HG03460 (cell line): ENCODE data around the gene MBP.
"Not testable (repeated sequence)": the region's sequence is repeated elsewhere in the genome, so short reads cannot be mapped to it uniquely, and the experiment has no call there.

ENCODE experiments used
- ATAC-seq: cut with Tn5 transposase; IDR thresholded peaks from one replicate; pipeline ENCODE4 v1.9.1; 2021; ENCODE audit not compliant: unreplicated experiment

The MBP gene

GRCh38 chr18:77031662-77032061 is 100.9 kb downstream of the MBP start:
- ATAC-seq, result no peak

DNA sequence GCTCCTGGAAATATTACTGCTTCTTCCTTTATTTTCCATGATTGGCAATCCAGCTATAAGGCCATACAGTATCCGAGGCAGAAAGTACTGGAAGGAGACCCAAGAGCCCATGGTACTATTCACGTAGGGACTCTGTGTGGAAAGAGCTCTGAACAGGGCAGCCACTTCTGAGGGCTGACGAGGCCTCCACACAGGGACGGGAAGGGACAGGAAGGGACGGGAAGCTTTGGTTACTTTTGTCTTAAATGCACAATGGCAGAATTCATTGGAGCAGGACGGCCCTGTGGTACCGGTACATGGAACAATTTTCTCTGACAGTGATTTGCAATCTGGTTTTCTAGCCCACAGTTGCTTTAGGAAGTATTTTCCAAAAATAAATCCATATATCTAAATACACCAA is 102.4 kb downstream of the MBP start:
- no peak for ATAC-seq

- no peak for ATAC-seq
Measured at GRCh38 chr18:77025831-77026363, 106.7 kb downstream of the MBP start.

DNA sequence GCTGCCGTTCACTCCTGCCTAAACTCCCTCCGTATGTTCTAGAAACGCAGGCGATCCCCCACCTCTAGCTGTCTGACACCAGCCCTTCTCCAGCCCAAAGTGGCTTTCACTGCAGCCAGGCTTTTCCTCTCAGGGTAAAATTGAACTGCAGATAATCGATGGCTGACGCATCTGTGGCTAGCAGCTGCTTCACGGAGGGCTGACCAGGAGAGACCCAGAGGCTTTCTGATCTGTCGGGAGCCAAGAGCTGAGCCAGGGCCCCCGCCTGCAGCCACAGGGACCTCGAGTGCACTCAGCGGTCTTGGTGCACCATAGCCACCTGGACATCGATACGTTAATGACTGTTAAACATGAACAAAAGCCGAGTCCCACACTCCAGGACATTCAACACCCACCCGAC is 107.5 kb downstream of the MBP start:
- ATAC-seq, result no peak

DNA sequence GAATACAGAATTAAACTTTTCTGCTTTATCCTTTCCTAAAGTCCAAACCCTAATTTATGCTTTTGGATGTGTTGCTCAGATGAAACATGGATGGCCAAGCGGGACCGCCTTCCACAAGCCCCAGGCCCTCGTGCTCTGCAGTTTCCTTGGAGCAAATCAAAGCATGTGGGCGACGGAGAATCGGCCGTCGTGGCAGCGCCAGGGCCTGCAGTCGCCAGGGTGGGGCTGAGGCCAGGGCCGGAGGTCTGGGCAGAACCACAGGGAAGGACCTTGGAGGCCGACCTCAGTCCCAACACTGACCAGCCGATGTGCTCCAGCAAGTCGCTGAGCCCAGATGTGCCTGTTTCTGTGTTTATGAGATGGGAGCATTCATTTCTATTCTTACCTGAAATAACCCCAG is 108.1 kb downstream of the MBP start:
- ATAC-seq, result no peak

DNA sequence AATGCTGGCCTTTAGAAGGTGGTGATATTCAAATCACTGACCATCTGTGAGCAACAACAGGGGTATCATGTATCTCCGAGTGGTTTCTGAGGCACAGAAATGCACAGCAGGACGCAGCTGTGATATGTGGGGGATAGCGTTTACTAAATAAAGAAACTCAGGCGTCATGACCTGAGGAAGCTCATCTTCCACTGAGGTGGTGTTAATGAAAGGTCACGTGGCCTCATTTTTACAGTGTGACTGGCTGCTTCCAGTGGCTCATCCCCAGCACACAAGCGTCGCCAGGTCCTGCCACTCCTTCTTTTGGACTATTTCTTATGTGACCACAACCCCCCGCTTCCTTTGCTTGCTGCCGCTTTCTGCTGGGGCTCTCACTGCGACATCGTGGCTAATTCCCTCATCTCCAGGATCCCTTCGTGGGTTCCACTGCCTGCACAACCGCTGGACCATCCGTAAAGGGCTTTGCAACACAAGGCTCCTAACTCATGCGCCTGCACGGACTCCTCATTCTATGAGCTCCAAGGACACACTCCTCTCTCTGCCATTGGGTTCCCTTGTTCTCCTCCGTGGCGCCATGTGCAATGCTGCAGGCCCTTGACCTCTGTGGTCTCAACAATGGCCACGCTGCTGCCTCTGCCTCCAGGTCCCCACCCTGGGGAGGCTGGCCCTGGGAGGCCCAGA is 109.3 kb downstream of the MBP start:
- ATAC-seq, result no peak

DNA sequence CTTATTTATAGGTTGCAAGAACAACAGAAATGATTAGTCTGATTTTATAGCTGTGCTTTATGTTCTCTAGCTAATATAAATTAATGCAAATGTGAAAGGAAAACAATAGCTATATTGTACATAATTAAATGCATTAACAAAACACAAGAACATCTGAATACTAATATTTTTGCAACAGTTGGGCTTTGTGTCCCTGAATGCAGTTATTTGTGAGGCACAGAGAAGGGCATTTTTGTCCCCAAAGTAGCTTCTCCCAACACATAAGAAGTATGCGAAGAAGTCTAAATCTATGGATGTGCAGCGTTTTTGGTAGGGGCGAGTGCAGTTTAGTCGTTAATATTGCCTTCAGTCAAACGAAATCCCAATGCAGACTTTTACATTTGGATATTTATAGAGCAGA is 110.0 kb downstream of the MBP start:
- no peak for ATAC-seq

- no peak for ATAC-seq
Measured at GRCh38 chr18:77022116-77022515, 110.5 kb downstream of the MBP start.

GRCh38 chr18:77021478-77021877 is 111.1 kb downstream of the MBP start:
- ATAC-seq, result not testable (repeated sequence)

DNA sequence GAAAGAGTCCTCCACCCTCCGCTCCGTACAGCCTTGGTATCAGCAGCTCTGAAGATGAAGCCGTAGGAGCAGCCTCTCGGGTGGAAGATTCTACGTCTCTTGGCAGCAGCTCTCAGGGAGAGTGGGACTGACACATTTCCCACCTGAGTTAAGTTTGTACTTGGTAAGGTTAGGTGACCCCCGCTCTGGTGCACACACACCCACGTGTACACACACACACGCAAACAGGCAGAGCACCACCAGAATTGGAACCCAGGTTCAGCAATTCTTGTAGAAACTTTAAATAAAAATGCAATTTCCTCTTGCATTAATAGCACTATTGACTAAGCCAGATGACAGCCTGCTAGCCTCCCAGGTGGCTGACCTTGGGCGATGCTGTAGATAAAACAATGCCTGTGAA is 111.5 kb downstream of the MBP start:
- no peak for ATAC-seq

DNA sequence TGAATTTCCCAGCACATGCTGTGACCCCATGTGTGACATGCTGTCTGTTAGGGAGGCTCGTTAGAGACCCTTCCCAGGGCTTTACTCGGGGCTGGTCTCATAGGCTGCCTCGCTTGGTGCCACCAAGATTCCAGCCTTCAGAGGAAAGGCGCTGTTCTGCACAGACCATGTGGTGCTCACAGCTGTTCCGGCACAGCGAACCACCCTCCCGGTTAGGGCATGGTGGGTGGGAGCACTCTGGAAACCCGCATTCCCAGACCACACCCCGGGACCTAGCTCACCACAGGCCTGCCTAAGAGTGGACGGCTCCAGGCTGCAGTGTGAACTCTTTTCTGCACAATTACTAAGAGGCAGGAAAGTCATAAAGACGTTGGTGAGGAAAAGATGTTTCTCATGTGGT is 112.0 kb downstream of the MBP start:
- no peak for ATAC-seq

DNA sequence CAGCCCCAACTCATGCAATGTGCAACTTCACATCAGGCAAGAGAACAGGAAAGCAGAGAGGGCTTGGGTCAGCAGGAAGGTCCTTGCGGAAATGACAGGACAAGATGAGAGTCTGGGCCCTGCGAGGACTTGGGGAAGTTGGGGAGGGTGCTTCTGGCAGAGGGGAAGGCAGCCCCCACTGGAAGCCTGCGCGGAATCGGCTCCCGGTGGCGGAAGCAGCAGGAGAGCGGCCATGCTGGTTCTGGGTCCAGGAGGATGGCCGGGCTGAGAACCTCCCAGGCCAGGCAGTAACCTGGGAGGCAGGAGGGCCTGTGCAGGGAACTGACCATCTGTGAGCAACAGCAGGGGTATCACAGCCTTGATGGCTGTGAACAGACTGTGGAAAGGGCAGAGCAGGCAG is 112.9 kb downstream of the MBP start:
- no peak for ATAC-seq

- ATAC-seq, result not testable (repeated sequence)
Measured at GRCh38 chr18:77018650-77019049, 113.9 kb downstream of the MBP start.

DNA sequence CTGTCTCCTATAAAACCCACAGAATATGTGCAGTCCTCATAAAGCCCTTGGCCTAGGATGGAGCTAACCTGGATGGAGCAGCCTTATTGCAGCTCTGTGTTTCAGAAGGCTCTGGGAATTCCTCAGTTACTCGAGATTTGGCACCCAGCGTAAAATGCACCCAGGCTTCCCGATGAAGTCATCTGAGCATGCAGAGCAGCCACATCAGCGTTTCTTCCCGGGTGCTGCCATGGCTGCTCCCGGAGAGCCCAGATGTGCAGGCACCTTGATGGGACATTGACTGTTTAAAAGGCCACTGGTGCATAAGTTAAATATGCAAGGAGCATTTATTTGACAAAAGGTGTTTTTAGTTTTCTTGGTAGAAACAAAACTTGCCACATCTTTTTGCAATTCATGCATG is 115.2 kb downstream of the MBP start:
- ATAC-seq, result no peak

DNA sequence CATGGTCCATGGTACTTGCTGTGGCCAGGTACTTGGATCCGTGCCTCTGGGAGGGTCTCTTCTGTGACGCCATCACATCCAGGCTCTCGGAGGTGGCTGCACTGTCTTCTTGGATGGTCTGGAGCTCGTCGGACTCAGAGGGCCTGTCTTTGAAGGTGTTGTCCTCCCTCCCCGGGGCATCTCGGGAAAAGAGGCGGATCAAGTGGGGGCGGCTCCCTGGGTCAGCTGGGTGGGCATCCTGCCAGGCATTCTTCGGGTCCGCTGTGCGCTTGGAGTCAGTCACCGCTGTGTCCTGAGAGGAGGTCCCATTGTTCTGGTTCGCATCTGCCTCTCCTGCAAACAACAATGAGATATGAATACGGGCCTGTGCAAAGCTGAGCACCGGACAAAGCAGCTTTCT is 115.6 kb downstream of the MBP start:
- ATAC-seq, result no peak

DNA sequence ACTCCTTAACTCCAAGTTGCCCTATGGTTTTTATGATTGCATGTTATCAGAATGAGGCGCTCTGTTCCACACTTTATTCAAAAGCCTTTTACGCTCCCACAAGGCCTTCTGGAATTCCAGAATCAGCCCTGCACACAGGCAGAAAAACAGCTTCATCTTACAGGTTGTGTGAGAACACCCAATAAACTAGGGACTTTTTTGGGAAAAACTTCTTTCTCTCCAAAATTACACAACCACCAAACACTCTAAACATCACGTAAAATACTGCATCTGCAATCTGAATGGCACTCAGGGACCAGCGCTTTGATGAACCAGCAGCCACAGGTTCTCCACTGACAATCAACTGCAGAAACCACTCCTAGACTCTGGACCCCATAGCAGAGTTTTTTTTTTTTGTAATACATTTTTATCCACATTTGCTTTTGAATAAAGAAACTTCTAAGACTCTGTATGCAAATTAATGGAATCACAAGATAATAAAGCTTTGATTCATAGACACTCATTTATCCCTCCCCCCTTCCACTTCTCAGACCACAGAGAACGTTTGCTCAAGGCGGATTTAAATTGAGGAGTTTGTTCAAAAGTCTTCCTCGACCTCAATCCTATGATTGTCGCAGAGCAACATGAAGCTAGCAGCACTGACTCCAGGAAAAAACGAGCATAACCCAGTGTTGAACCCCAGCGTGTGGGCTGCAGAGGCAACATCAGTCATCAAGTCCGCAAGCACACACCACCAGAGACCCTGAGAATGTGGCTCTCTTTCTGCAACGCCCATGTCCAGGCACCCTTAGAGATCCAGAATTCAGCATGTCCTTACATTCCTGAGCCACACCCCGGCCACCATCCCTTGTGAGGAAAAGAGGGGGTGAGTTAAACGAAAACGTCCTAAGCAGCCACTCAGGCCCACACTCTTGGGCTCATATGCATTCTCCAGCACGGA is 116.5 kb downstream of the MBP start:
- ATAC-seq, result no peak

DNA sequence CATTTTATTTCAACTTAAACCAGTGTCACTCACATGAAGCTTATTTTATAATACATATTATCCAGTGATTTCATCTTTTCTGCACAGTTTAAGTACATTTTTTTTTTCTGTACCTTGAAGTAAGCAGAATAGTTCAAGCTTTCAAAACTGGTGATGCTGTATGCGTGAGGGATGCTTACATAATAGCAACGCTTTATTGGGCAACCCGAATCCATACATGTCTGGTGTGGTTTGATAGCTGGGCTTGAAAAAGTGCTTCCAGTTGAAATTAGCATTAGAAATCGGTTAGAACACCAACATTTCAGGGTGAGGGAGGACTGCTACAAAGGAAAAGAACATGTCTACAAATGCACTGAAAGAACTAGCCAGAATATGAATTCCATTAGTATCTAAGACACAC is 117.4 kb downstream of the MBP start:
- ATAC-seq, result no peak

DNA sequence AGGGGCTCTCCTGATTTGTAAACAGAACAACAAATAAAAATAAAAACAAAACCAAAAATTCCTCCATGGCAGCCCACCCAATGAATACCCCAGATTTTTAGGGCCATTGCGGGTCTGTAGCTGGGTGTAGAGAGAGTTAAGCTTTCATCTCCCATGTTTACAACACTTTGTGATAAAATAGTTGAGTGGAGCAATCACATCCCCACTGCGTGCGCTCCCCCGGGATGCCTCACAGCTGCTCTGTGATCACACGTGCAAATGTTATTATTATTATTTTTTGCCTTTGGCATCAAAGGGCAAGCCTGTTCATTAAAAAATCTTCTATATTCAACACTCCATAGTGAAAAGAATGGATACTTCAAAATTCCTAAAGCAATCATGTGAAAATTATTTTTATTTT is 118.0 kb downstream of the MBP start:
- ATAC-seq, result no peak

GRCh38 chr18:77013811-77014521 is 118.6 kb downstream of the MBP start:
- no peak for ATAC-seq

DNA sequence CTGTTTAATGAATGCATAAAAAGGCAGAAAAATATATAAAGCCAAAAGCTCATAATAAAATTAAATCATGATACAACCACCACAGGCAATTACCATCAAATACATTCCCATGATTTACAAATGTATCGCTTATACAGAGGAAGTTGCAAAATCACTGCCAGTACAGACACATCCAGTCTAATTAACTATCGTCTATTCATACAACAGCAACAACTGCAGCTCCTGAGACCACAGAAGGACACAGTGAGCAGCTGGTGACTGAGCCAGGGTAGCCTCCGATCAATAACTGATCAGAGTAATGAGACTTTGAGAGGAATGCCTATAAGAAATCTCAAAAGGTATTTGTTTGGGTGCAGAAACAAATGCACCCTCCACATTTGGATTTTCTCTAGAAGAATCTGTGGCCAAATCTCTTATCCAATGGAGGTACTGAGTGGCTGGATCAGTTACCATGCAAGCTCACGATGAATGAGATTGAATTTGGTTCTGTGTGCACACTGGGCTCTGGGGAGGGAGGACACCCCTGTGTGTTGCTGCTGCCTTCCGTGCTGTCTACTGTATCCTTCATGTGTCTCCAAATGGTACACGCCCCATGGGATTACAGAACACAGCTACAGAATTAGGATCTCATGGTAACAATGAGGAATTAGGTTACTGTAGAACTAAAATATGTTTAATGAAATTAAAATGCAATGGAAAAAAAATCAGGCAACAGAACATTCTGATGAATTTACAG is 119.6 kb downstream of the MBP start:
- no peak for ATAC-seq

- no peak for ATAC-seq
Measured at GRCh38 chr18:77012120-77012519, 120.5 kb downstream of the MBP start.
